Suprapubic skin (tissue), 4 donors: ENCODE measurements around the gene PPP1R2B.

Experiments
- POLR2A ChIP-seq, 2 donors: fragments of 450-650 bp; IDR thresholded peaks; one replicate each; pipeline ENCODE4 v1.6.1; 2017; ENCODE audit warnings: antibody characterized with exemption in 2 of 2, mild to moderate bottlenecking in 2 of 2, moderate library complexity in 2 of 2
- POLR2AphosphoS5 ChIP-seq, 3 donors: sonication (generic); formaldehyde crosslinking; IDR thresholded peaks; one replicate each; pipeline ENCODE4 v1.6.1; 2017; ENCODE audit warnings: antibody characterized with exemption in 3 of 3
- TF ChIP-seq, protein P1 (sequence below), 2 donors: fragments of 200-600 bp in 1 of 2; fragments of 450-650 bp in 1 of 2; sonication (generic) in 1 of 2; IDR thresholded peaks; one replicate each; pipeline ENCODE4 v1.5.1; 2016 to 2019; ENCODE audit warnings: antibody characterized with exemption in 2 of 2, mild to moderate bottlenecking in 1 of 2, moderate library complexity in 1 of 2

DNA sequence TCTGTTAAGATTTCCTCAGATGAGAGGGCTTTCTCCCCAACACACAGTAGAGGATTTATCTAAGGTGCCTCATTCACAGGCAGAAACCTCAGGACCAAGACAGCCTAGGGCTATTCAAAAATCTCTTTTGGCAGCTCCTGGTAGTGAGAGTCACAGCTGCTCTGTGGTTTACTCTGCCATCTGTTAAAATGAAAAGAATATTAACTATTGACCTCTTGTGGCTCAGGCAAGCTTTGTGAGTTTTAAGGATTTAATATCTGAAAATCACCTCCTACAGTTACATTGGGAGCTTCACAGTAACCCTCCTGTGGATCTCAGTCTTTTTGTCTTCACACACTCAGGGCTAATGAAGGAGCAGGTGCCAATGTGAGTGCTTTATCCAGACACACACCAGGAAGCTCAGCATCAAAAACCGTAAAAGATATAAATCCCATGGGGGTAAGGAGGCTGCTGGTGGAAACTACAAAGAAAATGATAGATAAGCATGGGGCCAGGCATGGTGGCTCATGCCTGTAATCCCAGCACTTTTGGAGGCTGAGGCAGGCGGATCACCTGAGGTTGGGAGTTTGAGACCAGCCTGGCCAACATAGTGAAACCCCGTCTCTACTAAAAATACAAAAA is 29.7 kb downstream of the PPP1R2B start:
- TF ChIP-seq, protein P1, sequence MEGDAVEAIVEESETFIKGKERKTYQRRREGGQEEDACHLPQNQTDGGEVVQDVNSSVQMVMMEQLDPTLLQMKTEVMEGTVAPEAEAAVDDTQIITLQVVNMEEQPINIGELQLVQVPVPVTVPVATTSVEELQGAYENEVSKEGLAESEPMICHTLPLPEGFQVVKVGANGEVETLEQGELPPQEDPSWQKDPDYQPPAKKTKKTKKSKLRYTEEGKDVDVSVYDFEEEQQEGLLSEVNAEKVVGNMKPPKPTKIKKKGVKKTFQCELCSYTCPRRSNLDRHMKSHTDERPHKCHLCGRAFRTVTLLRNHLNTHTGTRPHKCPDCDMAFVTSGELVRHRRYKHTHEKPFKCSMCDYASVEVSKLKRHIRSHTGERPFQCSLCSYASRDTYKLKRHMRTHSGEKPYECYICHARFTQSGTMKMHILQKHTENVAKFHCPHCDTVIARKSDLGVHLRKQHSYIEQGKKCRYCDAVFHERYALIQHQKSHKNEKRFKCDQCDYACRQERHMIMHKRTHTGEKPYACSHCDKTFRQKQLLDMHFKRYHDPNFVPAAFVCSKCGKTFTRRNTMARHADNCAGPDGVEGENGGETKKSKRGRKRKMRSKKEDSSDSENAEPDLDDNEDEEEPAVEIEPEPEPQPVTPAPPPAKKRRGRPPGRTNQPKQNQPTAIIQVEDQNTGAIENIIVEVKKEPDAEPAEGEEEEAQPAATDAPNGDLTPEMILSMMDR (IDR thresholded peaks at IDR 0.05): no peak
- no peak for TF ChIP-seq POLR2AphosphoS5 (IDR thresholded peaks at IDR 0.05)
- TF ChIP-seq POLR2A (IDR thresholded peaks at IDR 0.05): no peak
